HCT116 (cell line): ENCODE measurements around the gene SPG11. TPM values are rescaled to one million over a fixed set of nuclear protein-coding genes. Genes with fewer than 3 reads are reported as not detected.
"Not testable (repeated sequence)": the region's sequence is repeated elsewhere in the genome, so short reads cannot be mapped to it uniquely, and the experiment has no call there.

Source experiments
- ATAC-seq: fragments of 200-7000 bp; cut with Tn5 transposase; 2 replicates; pipeline ENCODE4 v1.9.1; 2020; ENCODE audit warnings: mild to moderate bottlenecking, moderate library complexity
- BruUV-seq: library from RNA; stranded (reverse); fragments of 400-500 nt; replicated peaks from 2 replicates; lab custom pipeline; 2021; lab: Mats Ljungman, UMichigan
- CTCF ChIA-PET: fragments of 300-600 bp; sonication (Branson Sonifier 250); formaldehyde crosslinking; loops from one replicate; lab custom pipeline; 2021; ENCODE audit warnings: antibody characterized with exemption; lab: Charles Lee
- POLR2A ChIA-PET: fragments of 300-600, 350-600 bp; sonication (Branson Sonifier 250); formaldehyde crosslinking; loops from one replicate; lab custom pipeline; 2021; ENCODE audit warnings: antibody characterized with exemption; lab: Charles Lee
- RAD21 ChIA-PET, 2 experiments: fragments of 300-600 bp; sonication (Branson Sonifier 250); formaldehyde crosslinking; loops; one replicate each; lab custom pipeline; 2023; ENCODE audit warnings: low total read pairs in 2 of 2; ENCODE audit not compliant: uncharacterized antibody in 2 of 2, unreplicated experiment in 2 of 2, low non-redundant PET in 1 of 2; lab: Charles Lee
- DNase-seq: peaks from one replicate; pipeline ENCODE4 v3.0.0-alpha.2; 2010; ENCODE audit warnings: low read depth, low spot score
- H2AFZ ChIP-seq: fragments of 200-600 bp; shearing (Covaris generic), sonication (generic); 2 replicates; pipeline ENCODE4 v1.6.1; 2017; ENCODE audit warnings: low read depth, mixed run types, mixed read lengths, antibody characterized with exemption, low read length; ENCODE audit not compliant: poor library complexity, severe bottlenecking
- H3K27ac ChIP-seq: 2 replicates; pipeline ENCODE4 v1.5.1; 2012; ENCODE audit warnings: low read depth, low read length
- H3K27me3 ChIP-seq: fragments of 200-600 bp; sonication (generic); 2 replicates; pipeline ENCODE4 v1.6.1; 2016; ENCODE audit warnings: mixed run types, low read length, mixed read lengths; ENCODE audit not compliant: insufficient read depth
- H3K36me3 ChIP-seq, 2 experiments: fragments of 200-500 bp in 1 of 2; fragments of 200-600 bp in 1 of 2; sonication (Bioruptor generic) in 1 of 2; sonication (generic) in 1 of 2; 2 replicates each; pipeline versions ENCODE4 v1.5.1 to v1.6.1; 2014 to 2016; ENCODE audit warnings: low read length in 2 of 2, inconsistent platforms in 1 of 2, mixed read lengths in 1 of 2, mixed run types in 1 of 2; ENCODE audit not compliant: insufficient read depth in 2 of 2, control insufficient read depth in 1 of 2
- H3K4me1 ChIP-seq, 2 experiments: fragments of 200-600 bp in 1 of 2; sonication (generic) in 1 of 2; 2 replicates each; pipeline versions ENCODE4 v1.5.1 to v1.6.1; 2012 to 2017; ENCODE audit warnings: low read length in 2 of 2, inconsistent platforms in 1 of 2, mild to moderate bottlenecking in 1 of 2, mixed read lengths in 1 of 2, mixed run types in 1 of 2, moderate library complexity in 1 of 2; ENCODE audit not compliant: insufficient read depth in 2 of 2, control insufficient read depth in 1 of 2
- H3K4me2 ChIP-seq: fragments of 200-600 bp; sonication (generic); 2 replicates; pipeline ENCODE4 v1.6.1; 2017; ENCODE audit warnings: mixed run types, low read length, mixed read lengths
- H3K4me3 ChIP-seq, 2 experiments: fragments of 200-600 bp in 1 of 2; sonication (generic) in 1 of 2; replicated peaks in 1 of 2; 2 replicates each; pipeline ENCODE4 v1.5.1; 2011 to 2016; ENCODE audit warnings: low read length in 2 of 2, control low read depth in 1 of 2, low read depth in 1 of 2, mild to moderate bottlenecking in 1 of 2, mixed read lengths in 1 of 2, mixed run types in 1 of 2
- H3K79me2 ChIP-seq: fragments of 200-600 bp; sonication (generic); 2 replicates; pipeline ENCODE4 v1.6.1; 2017; ENCODE audit warnings: mild to moderate bottlenecking, mixed run types, low read length, moderate library complexity, mixed read lengths; ENCODE audit not compliant: insufficient read depth
- H3K9ac ChIP-seq: fragments of 200-600 bp; sonication (generic); 2 replicates; pipeline ENCODE4 v1.6.1; 2016; ENCODE audit warnings: low read length, mixed read lengths
- H3K9me2 ChIP-seq: fragments of 200-600 bp; sonication (generic), shearing (Covaris generic); 2 replicates; pipeline ENCODE4 v1.6.1; 2017; ENCODE audit warnings: mixed run types, mild to moderate bottlenecking, moderate library complexity; ENCODE audit not compliant: insufficient read depth
- H3K9me3 ChIP-seq, 2 experiments: fragments of 200-500 bp in 1 of 2; fragments of 200-600 bp in 1 of 2; sonication (Bioruptor generic) in 1 of 2; sonication (generic) in 1 of 2; 2 replicates each; pipeline ENCODE4 v1.6.1; 2014 to 2017; ENCODE audit warnings: low read length in 2 of 2, mixed read lengths in 2 of 2, inconsistent platforms in 1 of 2, low read depth in 1 of 2, mild to moderate bottlenecking in 1 of 2, mixed run types in 1 of 2, moderate library complexity in 1 of 2; ENCODE audit not compliant: control insufficient read depth in 1 of 2, insufficient read depth in 1 of 2
- H4K20me1 ChIP-seq: fragments of 200-600 bp; sonication (generic), shearing (Covaris generic); 2 replicates; pipeline ENCODE4 v1.6.1; 2017; ENCODE audit warnings: mixed run types, mild to moderate bottlenecking, moderate library complexity; ENCODE audit not compliant: insufficient read depth
- CTCF ChIP-seq, 3 experiments: fragments of 200-600 bp in 1 of 3; sonication (generic) in 1 of 3; IDR thresholded peaks in 2 of 3; conservative IDR thresholded peaks in 1 of 3; 2 replicates each; pipeline ENCODE4 v1.5.1; 2012 to 2017; ENCODE audit warnings: low read depth in 2 of 3, low read length in 2 of 3, antibody characterized with exemption in 1 of 3, borderline replicate concordance in 1 of 3, control low read depth in 1 of 3, mild to moderate bottlenecking in 1 of 3, mixed read lengths in 1 of 3, mixed run types in 1 of 3, moderate library complexity in 1 of 3; ENCODE audit not compliant: insufficient read depth in 1 of 3
- RAD21 ChIP-seq: IDR thresholded peaks from 2 replicates; pipeline ENCODE4 v1.6.1; 2012; ENCODE audit warnings: low read depth, mild to moderate bottlenecking
- SIN3A ChIP-seq: IDR thresholded peaks from 2 replicates; pipeline ENCODE4 v1.6.1; 2012; ENCODE audit warnings: low read depth
- intact Hi-C: fragments of 100-400 bp; cut with micrococcal nuclease; formaldehyde crosslinking; loops from 2 replicates; pipeline ENCODE4 v1.10.0; 2022
- total RNA-seq: library from RNA; stranded (reverse); gene quantifications from one replicate; pipeline ENCODE4 v1.2.1, GENCODE V29; 2021; ENCODE audit not compliant: unreplicated experiment

SPG11 gene
- total RNA-seq, 1 experiment from 2014 or later = 34.8 TPM

GRCh38 chr15:44550256-44550655 is 113.2 kb downstream of the SPG11 start:
- H3K9me3 ChIP-seq = no peaks in the 10 kb centered on the region
- H3K4me1 ChIP-seq = peaks cover 0 to 2% of the 10 kb centered on the region in 2 experiments; a peak in 1 of 4 replicates
- intact Hi-C loops = loop anchor here (10.0 kb wide), 1 partner anchor 675 kb away; no protein-coding TSS in a partner anchor
- CTCF ChIA-PET = interaction anchor here (0.7 to 1.3 kb wide), 4 partner anchors 10 to 98 kb away, joined by 3 to 4 read pairs (median 3); partner anchors contain the start of gene EIF3J
- DNase-seq = no peak
- H3K9ac ChIP-seq = no peak overlapping the region
- H2AFZ ChIP-seq = no peak overlapping the region
- no peaks in the 10 kb centered on the region for H3K9me2 ChIP-seq
- peaks cover 44% of the 10 kb centered on the region for H4K20me1 ChIP-seq
- H3K36me3 ChIP-seq = peaks cover 33 to 44% of the 10 kb centered on the region in 2 experiments
- H3K4me2 ChIP-seq = no peak overlapping the region
- no peak overlapping the region for H3K4me3 ChIP-seq
- POLR2A ChIA-PET = no interaction called here
- H3K27me3 ChIP-seq = no peaks in the 10 kb centered on the region
- TF ChIP-seq SIN3A (no peak), RAD21 (peak; percentile 29; the same call in 1 of the 2 replicates), CTCF (IDR thresholded peaks at IDR 0.05 in 2 of 3, conservative IDR thresholded peaks at IDR 0.05 in 1 of 3; ENCODE audit: borderline replicate concordance in 1 of 3, insufficient read depth in 1 of 3, low read depth in 2 of 3, low read length in 2 of 3) (peak; percentile 22 to 44 (median 31); a peak in 4 of 6 replicates)
- peak overlapping the region; percentile 0; the same call in 1 of the 2 replicates for H3K27ac ChIP-seq
- ATAC-seq = peak; percentile 73
- H3K79me2 ChIP-seq = peaks cover 98% of the 10 kb centered on the region
- RAD21 ChIA-PET = no interaction called here
- BruUV-seq = no TSS peak

DNA sequence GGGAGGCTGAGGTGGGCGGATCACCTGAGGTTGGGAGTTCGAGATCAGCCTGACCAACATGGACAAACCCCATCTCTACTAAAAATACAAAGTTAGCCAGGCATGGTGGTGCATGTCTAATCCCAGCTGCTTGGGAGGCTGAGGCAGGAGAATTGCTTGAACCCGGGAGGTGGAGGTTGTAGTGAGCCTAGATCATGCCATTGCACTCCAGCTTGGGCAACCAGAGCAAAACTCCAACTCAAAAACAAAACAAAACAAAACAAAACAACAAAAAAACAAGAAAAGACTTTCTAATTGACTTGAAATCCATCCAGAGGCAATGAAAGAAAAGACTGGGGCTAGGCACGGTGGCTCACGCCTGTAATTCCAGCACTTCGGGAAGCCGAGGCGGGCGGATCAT is 114.3 kb downstream of the SPG11 start:
- ChIA-PET CTCF (interaction anchor here (0.7 kb wide), 1 partner anchor 648 kb away, joined by 4 read pairs; no protein-coding TSS in a partner anchor), POLR2A (interaction anchor here (0.6 kb wide), 1 partner anchor 60 kb away, joined by 3 read pairs; no protein-coding TSS in a partner anchor)
- H3K9ac ChIP-seq, H3K9me3 ChIP-seq, DNase-seq, H2AFZ ChIP-seq, H3K4me3 ChIP-seq, RAD21 ChIA-PET, H3K4me1 ChIP-seq, H3K4me2 ChIP-seq, ATAC-seq, H3K27me3 ChIP-seq, H3K27ac ChIP-seq, intact Hi-C loops, BruUV-seq, H3K9me2 ChIP-seq: not testable (repeated sequence)
- peaks cover 23 to 33% of the 10 kb centered on the region in 2 experiments; a peak in 3 of 4 replicates for H3K36me3 ChIP-seq
- peaks cover 98% of the 10 kb centered on the region for H3K79me2 ChIP-seq
- H4K20me1 ChIP-seq = peaks cover 46% of the 10 kb centered on the region
